HG03025 (cell line): Measurements from ENCODE around the gene PGAM1.
A peak's percentile ranks its signal among the peaks of the same experiment; 100 is the strongest.
"Not testable (repeated sequence)": the region's sequence is repeated elsewhere in the genome, so short reads cannot be mapped to it uniquely, and the experiment has no call there.

Experiments
- ATAC-seq: cut with Tn5 transposase; IDR thresholded peaks from one replicate; pipeline ENCODE4 v1.9.1; 2021; ENCODE audit warnings: mild to moderate bottlenecking, moderate library complexity; ENCODE audit not compliant: unreplicated experiment, low FRiP score

The PGAM1 gene

DNA sequence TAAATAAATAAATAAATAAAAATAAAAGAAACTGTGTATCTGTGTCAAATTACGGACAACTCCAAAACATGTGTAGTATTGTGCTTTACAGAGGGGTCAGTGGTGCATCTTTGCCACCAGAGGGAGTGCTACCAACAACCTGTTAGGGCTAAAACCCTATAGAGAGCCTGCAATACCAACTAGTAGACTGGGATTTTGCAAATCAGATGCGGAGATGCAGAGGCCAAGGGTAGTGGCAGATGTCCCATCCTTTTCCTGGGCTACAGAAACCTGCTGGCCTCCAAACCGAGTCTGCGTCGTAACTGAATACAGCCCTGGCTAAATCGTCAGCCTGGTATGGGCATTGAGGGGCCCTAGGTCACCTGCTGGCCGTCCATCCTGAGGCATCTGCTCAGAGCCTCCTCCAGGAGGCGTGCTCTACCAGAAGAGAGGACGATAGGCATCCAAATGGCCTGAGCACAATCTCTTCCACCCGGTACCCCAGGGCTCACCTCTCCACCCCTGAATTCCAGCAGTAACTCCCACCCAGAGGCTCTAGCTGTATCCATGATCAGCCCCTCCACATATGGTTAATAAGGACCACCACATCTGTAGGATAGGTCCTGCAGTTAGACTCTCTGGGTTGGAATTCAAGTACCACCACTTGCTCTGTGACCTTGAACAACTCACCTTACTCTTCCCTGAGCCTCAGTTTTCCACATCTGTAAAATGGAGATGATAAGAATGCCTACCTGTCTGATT, 18.6 kb upstream of the PGAM1 start:
- ATAC-seq, result peak; percentile 79

GRCh38 chr10:97407952-97408248, 18.1 kb upstream of the PGAM1 start:
- ATAC-seq, result no peak

- no peak for ATAC-seq
Measured at GRCh38 chr10:97408496-97408992, 17.4 kb upstream of the PGAM1 start.

DNA sequence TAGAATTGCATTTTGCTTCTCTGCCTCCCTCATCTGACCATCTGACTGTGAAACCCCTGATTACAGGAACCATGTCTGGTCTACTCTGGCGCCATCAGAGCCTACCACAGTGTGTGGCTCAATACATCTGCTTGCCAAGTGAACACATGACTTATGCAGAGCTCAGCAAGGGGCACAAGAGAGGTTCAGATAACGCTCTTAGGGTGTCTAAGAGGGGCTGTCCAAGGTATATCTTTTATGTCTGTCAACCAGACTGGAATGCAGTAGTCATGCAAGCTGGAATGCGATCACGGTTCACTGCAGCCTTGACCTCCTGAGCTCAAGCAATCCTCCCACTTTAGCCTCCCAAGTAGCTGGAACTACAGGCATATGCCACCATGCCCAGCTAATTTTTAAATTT, 14.6 kb upstream of the PGAM1 start:
- ATAC-seq, result no peak

- ATAC-seq, result no peak
Measured at GRCh38 chr10:97412891-97413304, 13.1 kb upstream of the PGAM1 start.

GRCh38 chr10:97416565-97416964, 9.4 kb upstream of the PGAM1 start:
- ATAC-seq, result no peak

GRCh38 chr10:97423757-97424098, 2.3 kb upstream of the PGAM1 start:
- ATAC-seq, result not testable (repeated sequence)

GRCh38 chr10:97426776-97427570, 982 bp downstream of the PGAM1 start:
- no peak for ATAC-seq

DNA sequence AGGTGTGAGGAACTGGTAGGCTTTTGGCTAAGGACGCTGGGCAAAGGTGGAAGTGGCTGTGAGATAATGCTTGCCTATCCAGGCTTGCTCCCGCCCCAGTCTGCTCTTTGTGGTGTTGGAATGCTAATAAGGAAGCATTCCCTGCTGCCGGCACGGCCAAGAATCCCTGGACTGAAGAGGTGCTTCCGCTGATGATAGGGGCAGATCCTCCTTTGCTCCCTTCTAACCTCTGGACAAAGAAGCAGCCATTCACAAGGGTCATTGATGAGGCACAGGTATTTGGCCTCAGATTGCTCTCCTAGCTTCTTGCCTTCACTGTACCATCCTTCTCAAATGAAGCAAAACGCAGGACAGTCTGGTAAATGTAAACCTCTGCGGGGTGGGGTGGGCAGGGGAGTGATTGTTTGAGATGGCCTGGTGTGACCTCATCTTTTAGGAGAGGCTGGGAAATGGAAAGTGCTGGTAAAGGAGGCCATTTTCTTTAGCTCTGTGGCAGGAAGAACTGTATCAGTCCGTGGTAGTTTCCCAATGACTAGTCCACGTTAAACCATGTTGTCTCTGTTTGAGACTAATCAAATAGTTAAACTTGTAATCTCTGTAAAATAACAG, 1.7 kb downstream of the PGAM1 start:
- no peak for ATAC-seq

GRCh38 chr10:97428572-97428981, 2.6 kb downstream of the PGAM1 start:
- no peak for ATAC-seq

DNA sequence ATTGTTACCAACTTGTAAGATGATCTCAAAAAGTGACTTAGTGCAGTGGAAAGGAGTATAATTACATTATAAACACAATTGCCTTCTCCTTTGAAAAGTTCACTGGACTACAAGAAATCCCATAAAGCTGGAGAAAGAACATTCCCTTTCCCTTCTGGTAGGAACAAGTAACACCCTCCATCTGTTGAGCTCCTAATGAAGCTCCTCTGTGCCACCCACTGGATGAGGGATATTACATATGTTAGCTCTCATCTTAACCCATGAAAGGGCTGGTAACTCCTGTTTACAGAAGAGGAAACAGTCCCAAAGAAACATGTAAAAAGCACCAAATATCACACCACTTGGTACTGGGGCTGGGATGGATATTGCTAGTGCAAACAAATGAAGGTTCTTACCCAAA, 8.1 kb downstream of the PGAM1 start:
- no peak for ATAC-seq

- no peak for ATAC-seq
Measured at GRCh38 chr10:97434557-97434956, 8.6 kb downstream of the PGAM1 start.

GRCh38 chr10:97435211-97435610, 9.2 kb downstream of the PGAM1 start:
- ATAC-seq, result no peak

GRCh38 chr10:97442277-97442676, 16.3 kb downstream of the PGAM1 start:
- no peak for ATAC-seq

DNA sequence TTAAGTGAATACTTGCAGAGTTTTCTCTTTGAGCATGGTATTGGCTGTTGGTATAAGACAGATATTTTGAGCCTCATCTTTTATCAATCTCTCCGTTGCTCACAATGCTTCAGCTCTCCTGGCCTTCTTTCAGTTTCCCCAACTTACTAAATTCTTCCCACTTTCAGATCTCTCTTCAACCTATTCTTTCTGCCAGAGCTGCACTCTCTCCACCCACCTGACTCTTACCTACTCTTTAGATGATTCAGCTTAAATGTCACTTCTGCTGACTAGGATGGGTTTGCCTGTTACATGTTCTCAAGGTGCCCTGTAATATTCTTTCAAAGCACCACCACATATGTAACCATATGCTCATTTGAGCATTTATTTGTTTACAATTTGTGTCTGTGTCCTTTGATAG, 18.2 kb downstream of the PGAM1 start:
- ATAC-seq, result no peak

DNA sequence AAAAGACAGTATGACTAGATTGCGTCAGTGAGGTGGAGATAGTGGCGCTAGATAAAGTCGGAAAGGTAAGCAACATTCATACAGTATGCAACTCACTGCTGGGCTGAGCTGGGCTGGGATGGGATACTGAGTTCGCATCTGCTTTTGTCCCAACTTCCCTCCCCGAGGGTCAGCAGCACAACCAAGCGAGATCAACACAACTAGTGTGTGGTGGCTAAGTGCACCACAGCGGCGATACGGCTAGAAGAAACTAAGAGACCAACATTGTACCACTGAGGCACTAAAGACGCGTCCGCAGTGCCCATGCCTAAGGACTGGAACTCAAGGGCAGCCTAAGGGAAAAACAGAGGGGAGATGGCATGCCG, 19.3 kb downstream of the PGAM1 start:
- peak; percentile 1 for ATAC-seq

GRCh38 chr10:97445722-97446639, 20.0 kb downstream of the PGAM1 start, which contains the start of the genes EXOSC1 and ZDHHC16:
Gene EXOSC1 (minus strand): TSS chr10:97446006. CDS start chr10:97445985, 21 bp downstream.
Gene ZDHHC16 (plus strand): TSS chr10:97446175. CDS start chr10:97451676, 5,501 bp downstream.
- peak; percentile 93 for ATAC-seq

DNA sequence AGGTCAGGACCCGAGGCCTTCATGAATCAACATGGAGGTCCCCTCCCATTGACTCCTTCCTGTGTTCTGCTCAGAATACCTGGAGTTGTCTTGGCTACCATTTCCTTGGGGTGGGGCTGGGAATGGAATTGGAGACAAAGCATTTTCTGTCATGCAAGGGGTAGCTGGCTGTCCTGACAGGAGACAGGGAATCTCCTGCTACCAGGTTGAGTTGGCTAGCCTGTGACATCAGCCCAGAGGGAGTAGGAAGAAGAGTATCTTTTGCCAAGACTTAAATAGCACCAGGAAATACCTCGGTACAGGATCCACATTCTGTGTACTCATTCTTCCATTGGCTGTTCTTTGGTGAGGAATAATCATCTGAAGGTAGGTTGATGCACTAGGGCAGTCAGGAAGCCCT, 24.8 kb downstream of the PGAM1 start:
- ATAC-seq, result no peak

DNA sequence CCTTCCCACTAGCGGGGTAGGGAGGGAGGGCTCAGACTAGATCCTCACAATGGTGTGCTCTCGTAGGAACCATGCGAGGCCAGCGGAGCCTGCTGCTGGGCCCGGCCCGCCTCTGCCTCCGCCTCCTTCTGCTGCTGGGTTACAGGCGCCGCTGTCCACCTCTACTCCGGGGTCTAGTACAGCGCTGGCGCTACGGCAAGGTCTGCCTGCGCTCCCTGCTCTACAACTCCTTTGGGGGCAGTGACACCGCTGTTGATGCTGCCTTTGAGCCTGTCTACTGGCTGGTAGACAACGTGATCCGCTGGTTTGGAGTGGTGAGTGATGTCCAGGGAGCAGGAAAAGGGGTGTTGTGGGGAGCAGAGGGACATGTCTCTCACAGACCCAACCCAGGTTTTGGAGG, 25.6 kb downstream of the PGAM1 start:
- ATAC-seq, result no peak

- no peak for ATAC-seq
Measured at GRCh38 chr10:97452352-97452751, 26.4 kb downstream of the PGAM1 start.
